ENCODE measurements around the gene MATN1.

Gene MATN1

DNA sequence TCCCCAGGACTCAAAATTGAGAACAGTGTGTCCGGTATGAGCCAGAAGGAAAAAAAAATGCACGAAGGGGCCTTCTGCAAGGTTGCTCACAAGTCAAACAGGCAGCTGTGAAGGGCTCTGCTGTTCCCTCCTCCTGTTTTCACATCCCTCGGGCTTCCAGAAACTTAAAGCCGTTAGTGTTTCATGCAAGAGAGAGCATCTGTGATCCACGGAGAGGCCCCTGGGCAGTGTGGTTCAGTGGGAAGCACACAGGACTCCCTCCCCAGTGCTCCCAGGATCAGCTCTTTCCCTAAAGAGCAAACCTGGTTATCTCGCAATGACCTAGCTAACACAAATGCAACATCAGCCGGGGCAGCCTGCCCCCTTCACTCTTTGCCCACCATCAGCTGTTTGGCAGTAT, 2.9 kb upstream of the MATN1 start:
- Histone ChIP-seq H4K20me1 (ENCODE audit: insufficient read depth) (no peaks in the 10 kb centered on the region), H3K4me2 (no peak overlapping the region)
- TF ChIP-seq CTCF (conservative IDR thresholded peaks at IDR 0.05; ENCODE audit: low read depth, low read length) = no peak

GRCh38 chr1:30725450-30726095, 2.2 kb upstream of the MATN1 start:
- Histone ChIP-seq H3K27me3 (ENCODE audit: insufficient read depth, low read depth) (no peaks in the 10 kb centered on the region), H4K20me1 (ENCODE audit: insufficient read depth) (no peaks in the 10 kb centered on the region), H3K9ac (no peak overlapping the region), H3K79me2 (ENCODE audit: insufficient read depth, low read depth) (no peaks in the 10 kb centered on the region), H3K27ac (no peak overlapping the region), H2AFZ (ENCODE audit: low read depth) (no peak overlapping the region), H3K4me3 (IDR thresholded peaks at IDR 0.05; ENCODE audit: insufficient read depth, low read depth, low read length) (no peak overlapping the region), H3K4me2 (no peak overlapping the region), H3K4me1 (ENCODE audit: low read depth, poor library complexity, severe bottlenecking) (no peaks in the 10 kb centered on the region), H3K36me3 (ENCODE audit: insufficient read depth) (no peaks in the 10 kb centered on the region)
- no peak for TF ChIP-seq CTCF (conservative IDR thresholded peaks at IDR 0.05; ENCODE audit: low read depth, low read length)

More for the DNA sequence above, 2.9 kb upstream of the MATN1 start:
- Histone ChIP-seq H3K27ac (no peak overlapping the region), H3K27me3 (ENCODE audit: insufficient read depth, low read depth) (no peaks in the 10 kb centered on the region), H3K79me2 (ENCODE audit: insufficient read depth, low read depth) (no peaks in the 10 kb centered on the region), H2AFZ (ENCODE audit: low read depth) (no peak overlapping the region), H3K4me3 (IDR thresholded peaks at IDR 0.05; ENCODE audit: insufficient read depth, low read depth, low read length) (no peak overlapping the region), H3K9ac (no peak overlapping the region), H3K36me3 (ENCODE audit: insufficient read depth) (no peaks in the 10 kb centered on the region), H3K4me1 (ENCODE audit: low read depth, poor library complexity, severe bottlenecking) (no peaks in the 10 kb centered on the region)

- H3K4me3 ChIP-seq (IDR thresholded peaks at IDR 0.05; ENCODE audit: insufficient read depth, low read depth, low read length) = no peak overlapping the region
- H3K27ac ChIP-seq = no peak overlapping the region
- H3K79me2 ChIP-seq (ENCODE audit: insufficient read depth, low read depth) = no peaks in the 10 kb centered on the region
- H4K20me1 ChIP-seq (ENCODE audit: insufficient read depth) = no peaks in the 10 kb centered on the region
- no peak overlapping the region for H3K4me2 ChIP-seq
- H2AFZ ChIP-seq (ENCODE audit: low read depth) = no peak overlapping the region
- TF ChIP-seq CTCF (conservative IDR thresholded peaks at IDR 0.05; ENCODE audit: low read depth, low read length) = no peak
- no peaks in the 10 kb centered on the region for H3K27me3 ChIP-seq (ENCODE audit: insufficient read depth, low read depth)
- no peaks in the 10 kb centered on the region for H3K4me1 ChIP-seq (ENCODE audit: low read depth, poor library complexity, severe bottlenecking)
- H3K36me3 ChIP-seq (ENCODE audit: insufficient read depth) = no peaks in the 10 kb centered on the region
- H3K9ac ChIP-seq = no peak overlapping the region
Observed at GRCh38 chr1:30724655-30725421, 1.5 kb upstream of the MATN1 start.

- Histone ChIP-seq H3K27ac (no peak overlapping the region), H3K27me3 (ENCODE audit: insufficient read depth, low read depth) (no peaks in the 10 kb centered on the region), H3K9ac (no peak overlapping the region), H4K20me1 (ENCODE audit: insufficient read depth) (no peaks in the 10 kb centered on the region), H2AFZ (ENCODE audit: low read depth) (no peak overlapping the region), H3K4me2 (no peak overlapping the region), H3K4me1 (ENCODE audit: low read depth, poor library complexity, severe bottlenecking) (peaks cover 5% of the 10 kb centered on the region), H3K4me3 (IDR thresholded peaks at IDR 0.05; ENCODE audit: insufficient read depth, low read depth, low read length) (no peak overlapping the region), H3K79me2 (ENCODE audit: insufficient read depth, low read depth) (no peaks in the 10 kb centered on the region), H3K36me3 (ENCODE audit: insufficient read depth) (no peaks in the 10 kb centered on the region)
- TF ChIP-seq CTCF (conservative IDR thresholded peaks at IDR 0.05; ENCODE audit: low read depth, low read length) = peak; percentile 28
Observed at GRCh38 chr1:30724175-30724574, 790 bp upstream of the MATN1 start.

Data from KMS-11 (cell line).